Omental fat pad (tissue), 4 donors: ENCODE data around the gene ATP8B1. TPM values are rescaled to one million over a fixed set of nuclear protein-coding genes. Genes with fewer than 3 reads are reported as not detected.

ENCODE experiments used
- ATAC-seq: fragments of 150-250 bp; one replicate; pipeline ENCODE4 v1.9.1; 2016; ENCODE audit warnings: mild to moderate bottlenecking, moderate library complexity; ENCODE audit not compliant: low FRiP score
- DNase-seq: peaks from one replicate; pipeline ENCODE4 v3.0.0-alpha.2; 2019; ENCODE audit warnings: low spot score
- total RNA-seq, 4 donors: library from RNA; depleted of rRNA; stranded (reverse); fragments of >200 nt; gene quantifications; one replicate each; pipeline ENCODE4 v1.1.0, GENCODE V29; 2016
- TF ChIP-seq, protein P1 (sequence below), 3 donors: fragments of 450-650 bp; IDR thresholded peaks; one replicate each; pipeline ENCODE4 v1.5.1; 2016 to 2017; ENCODE audit warnings: antibody characterized with exemption in 3 of 3, mild to moderate bottlenecking in 3 of 3, moderate library complexity in 2 of 3

ATP8B1 gene
- total RNA-seq, 4 donors from 2014 or later = 6.3 to 21.8 (median 7.9) TPM

DNA sequence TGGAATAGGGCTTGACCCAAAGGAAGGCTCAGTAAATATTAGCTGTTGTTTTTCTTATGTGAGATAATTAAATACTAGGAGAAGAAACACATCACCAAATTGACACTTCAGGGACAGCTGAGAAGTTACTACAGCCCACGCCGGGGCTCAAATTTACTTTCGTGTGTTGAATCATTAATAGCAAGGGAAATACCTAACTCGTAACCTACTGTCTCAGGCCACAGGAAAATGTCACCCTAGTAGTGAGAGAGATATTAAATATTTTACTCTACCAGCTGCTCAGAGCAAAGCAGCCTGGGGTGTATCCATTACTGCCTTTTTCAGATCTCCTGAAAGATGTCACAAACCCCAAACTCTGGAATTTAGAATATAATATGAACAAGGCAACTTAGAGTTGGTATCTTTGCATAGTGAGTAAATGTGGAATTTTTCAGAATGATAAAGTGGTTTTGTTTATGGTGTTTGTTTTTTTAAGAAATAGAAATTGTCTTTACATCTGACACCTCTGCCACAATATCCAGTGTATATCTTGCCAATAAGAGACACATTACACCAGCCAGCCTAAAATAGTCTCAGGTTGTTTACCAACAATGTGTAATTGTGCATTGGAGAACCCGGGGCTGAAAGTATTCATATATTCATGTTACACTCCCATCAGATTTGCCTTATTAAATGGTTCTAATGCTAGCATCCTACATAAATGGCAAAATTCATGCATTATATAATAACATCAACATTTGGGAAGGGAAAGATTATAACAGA, 48.4 kb downstream of the ATP8B1 start:
- ATAC-seq (no peak), DNase-seq (no peak)
- TF ChIP-seq, protein P1, sequence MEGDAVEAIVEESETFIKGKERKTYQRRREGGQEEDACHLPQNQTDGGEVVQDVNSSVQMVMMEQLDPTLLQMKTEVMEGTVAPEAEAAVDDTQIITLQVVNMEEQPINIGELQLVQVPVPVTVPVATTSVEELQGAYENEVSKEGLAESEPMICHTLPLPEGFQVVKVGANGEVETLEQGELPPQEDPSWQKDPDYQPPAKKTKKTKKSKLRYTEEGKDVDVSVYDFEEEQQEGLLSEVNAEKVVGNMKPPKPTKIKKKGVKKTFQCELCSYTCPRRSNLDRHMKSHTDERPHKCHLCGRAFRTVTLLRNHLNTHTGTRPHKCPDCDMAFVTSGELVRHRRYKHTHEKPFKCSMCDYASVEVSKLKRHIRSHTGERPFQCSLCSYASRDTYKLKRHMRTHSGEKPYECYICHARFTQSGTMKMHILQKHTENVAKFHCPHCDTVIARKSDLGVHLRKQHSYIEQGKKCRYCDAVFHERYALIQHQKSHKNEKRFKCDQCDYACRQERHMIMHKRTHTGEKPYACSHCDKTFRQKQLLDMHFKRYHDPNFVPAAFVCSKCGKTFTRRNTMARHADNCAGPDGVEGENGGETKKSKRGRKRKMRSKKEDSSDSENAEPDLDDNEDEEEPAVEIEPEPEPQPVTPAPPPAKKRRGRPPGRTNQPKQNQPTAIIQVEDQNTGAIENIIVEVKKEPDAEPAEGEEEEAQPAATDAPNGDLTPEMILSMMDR (IDR thresholded peaks at IDR 0.05) = no peak

DNA sequence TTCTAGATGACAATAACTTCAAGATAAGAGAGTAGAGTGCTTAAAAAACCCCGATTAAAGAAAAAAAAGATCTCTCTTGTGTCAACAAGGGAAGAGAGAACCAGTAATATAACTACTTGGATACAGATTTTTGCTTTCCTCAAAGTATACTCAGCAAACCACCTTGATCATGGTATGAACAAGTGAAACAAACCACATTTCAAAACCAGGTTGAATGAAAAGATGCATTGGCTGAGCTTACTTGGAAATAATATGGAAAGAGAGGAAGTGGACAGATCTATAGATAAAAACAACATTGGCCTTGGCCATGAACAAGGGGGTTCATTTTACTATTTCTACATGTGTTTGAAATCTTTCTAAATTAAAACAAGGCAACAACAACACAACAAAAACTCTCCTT, 50.1 kb downstream of the ATP8B1 start:
- TF ChIP-seq, protein P1 (IDR thresholded peaks at IDR 0.05) = no peak
- DNase-seq (no peak), ATAC-seq (no peak)

DNA sequence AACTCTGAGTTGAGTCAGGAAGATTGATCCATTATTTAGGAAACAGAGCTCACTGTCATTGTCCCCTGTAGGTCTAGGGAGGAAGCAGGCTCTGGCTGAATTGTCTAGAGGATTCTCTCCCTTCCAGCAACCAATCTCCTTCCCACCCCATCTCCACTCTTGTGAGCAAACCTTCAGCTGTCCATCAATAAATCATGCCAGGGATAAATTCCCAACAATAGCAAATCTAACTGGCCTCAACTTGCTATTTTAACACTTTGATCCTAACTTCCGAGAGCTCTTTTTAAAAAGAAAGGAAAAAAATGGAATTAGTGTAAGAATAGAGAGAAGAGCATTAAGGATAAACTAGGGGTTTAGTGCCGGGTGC, 53.5 kb downstream of the ATP8B1 start:
- no peak for ATAC-seq
- TF ChIP-seq, protein P1 (IDR thresholded peaks at IDR 0.05) = no peak
- DNase-seq = no peak

DNA sequence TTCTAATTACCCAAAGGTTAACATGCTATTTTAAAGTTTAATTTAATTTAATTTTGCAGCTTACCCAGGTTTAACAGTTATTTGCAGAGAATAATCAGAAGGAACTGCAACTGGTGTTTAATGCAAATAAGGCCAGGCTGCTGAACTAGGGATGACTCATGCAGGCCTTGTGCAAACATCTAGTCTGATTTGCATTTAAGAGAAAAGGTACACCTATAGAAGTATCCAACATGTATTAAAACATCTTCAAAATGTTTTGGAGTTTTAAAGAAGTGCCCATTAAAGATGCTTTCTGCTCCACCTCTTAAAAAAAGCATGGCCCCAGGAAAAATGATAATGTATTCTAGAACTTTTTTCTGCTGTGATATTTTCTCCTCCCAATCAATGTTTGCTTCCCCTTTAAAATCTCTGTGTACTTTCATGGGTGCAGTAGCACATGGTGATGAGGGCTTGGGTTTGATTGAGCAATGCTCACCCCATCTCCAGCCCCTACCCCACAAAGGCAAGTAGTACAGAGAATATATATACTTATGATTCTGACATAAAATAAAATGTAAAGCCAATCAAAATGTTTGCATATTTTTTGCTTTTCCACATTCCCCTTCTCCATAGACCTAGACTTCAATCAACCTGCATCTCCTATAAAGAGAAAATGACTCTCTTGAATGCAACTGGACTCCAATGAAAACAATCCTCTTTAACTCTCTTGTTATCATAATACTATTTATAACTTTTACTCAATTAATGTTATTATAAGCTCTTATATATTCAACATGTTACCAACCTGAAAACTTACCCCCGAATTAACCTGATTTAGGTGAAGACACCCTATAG, 54.1 kb downstream of the ATP8B1 start:
- TF ChIP-seq, protein P1 (IDR thresholded peaks at IDR 0.05) = no peak
- ATAC-seq (no peak), DNase-seq (no peak)

DNA sequence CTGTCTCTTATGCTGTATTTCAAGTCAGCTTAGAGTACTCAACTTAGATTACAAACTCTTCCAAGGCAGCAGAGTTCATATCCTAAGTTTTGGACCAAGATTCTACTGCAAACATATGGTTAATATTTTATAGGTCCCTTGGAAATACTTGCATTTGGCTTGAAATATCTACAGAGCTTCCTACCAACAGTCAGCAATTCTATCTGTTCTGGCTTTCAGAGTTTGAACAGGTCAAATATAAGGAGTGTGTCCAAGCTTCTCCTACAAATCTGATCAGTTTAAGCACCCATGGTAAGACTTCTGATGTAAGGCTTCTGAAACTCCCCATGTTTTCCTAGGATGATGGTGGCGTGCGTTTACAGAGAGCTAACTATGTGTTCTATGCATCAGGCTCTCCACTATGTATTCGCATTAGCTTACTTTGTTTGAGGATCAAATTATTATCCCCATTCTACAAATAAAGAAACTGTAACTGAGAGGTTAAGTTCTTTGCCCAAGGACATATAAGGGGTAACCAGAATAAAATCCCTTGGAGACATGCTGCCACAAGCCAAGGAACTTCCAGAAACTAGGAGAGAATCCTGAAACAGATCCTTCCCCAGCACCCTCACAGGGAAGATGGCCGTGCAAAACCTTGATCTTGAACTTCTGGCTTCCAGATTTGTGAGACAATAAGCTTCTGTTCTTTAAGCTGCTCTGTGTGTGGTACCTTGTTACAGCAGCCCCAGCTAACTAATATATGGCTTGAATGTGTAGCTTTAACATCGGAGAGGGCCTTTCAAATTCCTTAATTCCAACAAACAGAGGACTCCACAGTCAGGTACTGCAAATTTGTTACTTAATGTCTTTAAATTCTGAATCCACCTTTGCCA, 55.1 kb downstream of the ATP8B1 start:
- TF ChIP-seq, protein P1 (IDR thresholded peaks at IDR 0.05) = no peak
- DNase-seq (no peak), ATAC-seq (no peak)

DNA sequence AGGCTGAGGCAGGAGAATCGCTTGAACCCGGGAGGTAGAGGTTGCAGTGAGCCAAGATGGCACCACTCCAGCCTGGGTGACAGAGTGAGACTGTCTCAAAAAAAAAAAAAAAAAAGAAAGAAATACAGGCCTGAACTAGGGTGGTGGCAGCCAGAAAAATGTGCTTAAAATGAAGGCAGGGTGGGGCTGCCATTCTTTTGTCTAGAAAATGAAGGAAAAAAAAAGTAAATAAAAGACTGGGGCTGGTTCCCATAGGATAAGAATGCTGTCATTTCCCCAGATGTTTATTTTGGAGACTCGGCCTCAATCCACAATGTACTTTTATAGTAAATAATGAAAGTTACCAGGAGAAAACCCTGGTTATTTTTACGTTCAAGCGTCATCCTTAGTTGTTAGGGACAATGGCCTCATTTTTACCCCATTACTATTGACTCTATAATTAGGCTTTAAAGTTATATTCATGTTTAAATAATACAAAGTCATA, 58.9 kb downstream of the ATP8B1 start:
- DNase-seq (no peak), ATAC-seq (no peak)
- TF ChIP-seq, protein P1 (IDR thresholded peaks at IDR 0.05) = no peak
